Measurements from ENCODE around the gene RNF112.

Gene RNF112

GRCh38 chr17:19388791-19389785 is 21.9 kb upstream of the RNF112 start:
- Mint-ChIP-seq H3K9me3 (no peaks in the 10 kb centered on the region), H3K27ac (no peak overlapping the region), H3K36me3 (peaks cover 4 to 19% of the 10 kb centered on the region in 2 donors), H3K27me3 (peaks cover 11 to 21% of the 10 kb centered on the region in 2 donors), H3K4me3 (no peak overlapping the region), H3K4me1 (peaks cover 8 to 23% of the 10 kb centered on the region in 2 donors)
- DNase-seq: no peak
- no peak for ATAC-seq (replicated peaks)

GRCh38 chr17:19390951-19391350 is 20.1 kb upstream of the RNF112 start:
- no peak for ATAC-seq (replicated peaks)
- peaks cover 0 to 7% of the 10 kb centered on the region in 2 donors for H3K36me3 Mint-ChIP-seq
- peaks cover 4 to 19% of the 10 kb centered on the region in 2 donors for H3K4me1 Mint-ChIP-seq
- H3K4me3 Mint-ChIP-seq: no peak overlapping the region
- H3K9me3 Mint-ChIP-seq: no peaks in the 10 kb centered on the region
- no peak overlapping the region for H3K27ac Mint-ChIP-seq
- DNase-seq: no peak
- peaks cover 11 to 21% of the 10 kb centered on the region in 2 donors for H3K27me3 Mint-ChIP-seq

DNA sequence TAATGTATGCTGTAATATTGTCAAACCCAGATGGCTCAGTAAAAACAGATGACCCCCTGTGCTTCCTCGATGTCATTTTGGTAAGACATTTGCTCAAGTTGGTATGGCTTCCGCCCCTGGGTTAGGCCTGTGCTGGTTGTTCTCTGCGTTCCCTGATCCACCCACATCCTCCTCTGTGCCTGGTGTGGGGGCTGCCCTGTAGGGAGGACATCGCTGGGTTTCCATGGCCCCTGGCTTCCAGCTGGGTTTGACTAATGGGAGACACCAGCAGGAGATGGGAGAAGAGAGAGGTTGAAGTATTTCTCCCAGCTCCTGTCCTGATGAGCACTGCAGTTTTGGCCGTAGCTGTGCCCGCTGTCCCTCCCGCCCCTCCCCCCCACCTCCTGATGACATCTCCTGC is 19.6 kb upstream of the RNF112 start:
- no peak overlapping the region for H3K27ac Mint-ChIP-seq
- H3K36me3 Mint-ChIP-seq: peaks cover 0 to 4% of the 10 kb centered on the region in 2 donors
- no peaks in the 10 kb centered on the region for H3K9me3 Mint-ChIP-seq
- ATAC-seq (replicated peaks) (no peak), DNase-seq (no peak)
- H3K4me3 Mint-ChIP-seq: no peak overlapping the region
- H3K27me3 Mint-ChIP-seq: peaks cover 10 to 19% of the 10 kb centered on the region in 2 donors
- H3K4me1 Mint-ChIP-seq: peaks cover 1 to 17% of the 10 kb centered on the region in 2 donors

DNA sequence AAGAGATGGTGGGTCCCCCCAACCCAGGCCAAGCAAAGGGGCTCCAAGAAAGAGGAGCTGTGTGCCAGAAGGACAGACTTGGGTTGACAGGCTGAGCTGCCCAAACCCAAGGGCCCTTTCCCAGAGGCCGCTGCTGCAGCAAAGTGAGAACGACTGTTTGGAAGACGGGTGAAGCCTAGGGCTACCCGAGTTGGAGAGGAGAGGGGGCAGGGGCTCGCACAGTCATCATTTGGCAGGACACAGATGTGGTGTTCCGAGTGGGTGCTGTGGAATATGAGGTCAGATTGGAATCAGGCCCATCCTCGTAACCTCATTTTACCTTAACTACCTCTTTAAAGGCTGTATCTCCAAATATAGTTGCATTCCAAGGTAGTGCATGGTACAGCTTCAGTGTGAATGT is 18.7 kb upstream of the RNF112 start:
- Mint-ChIP-seq H3K36me3 (peaks cover 0 to 4% of the 10 kb centered on the region in 2 donors), H3K27ac (no peak overlapping the region), H3K9me3 (no peaks in the 10 kb centered on the region), H3K4me1 (peaks cover 0 to 8% of the 10 kb centered on the region in 2 donors), H3K27me3 (peaks cover 10 to 15% of the 10 kb centered on the region in 2 donors), H3K4me3 (no peak overlapping the region)
- no peak for DNase-seq
- no peak for ATAC-seq (replicated peaks)

- Mint-ChIP-seq H3K36me3 (no peaks in the 10 kb centered on the region), H3K9me3 (no peaks in the 10 kb centered on the region), H3K4me1 (no peaks in the 10 kb centered on the region), H3K27me3 (peaks cover 6 to 8% of the 10 kb centered on the region in 2 donors), H3K27ac (no peak overlapping the region), H3K4me3 (no peak overlapping the region)
- no peak for DNase-seq
- ATAC-seq (replicated peaks): peak in 1 of 2 donors; percentile 29
Measured at GRCh38 chr17:19397556-19398041, 13.4 kb upstream of the RNF112 start.

DNA sequence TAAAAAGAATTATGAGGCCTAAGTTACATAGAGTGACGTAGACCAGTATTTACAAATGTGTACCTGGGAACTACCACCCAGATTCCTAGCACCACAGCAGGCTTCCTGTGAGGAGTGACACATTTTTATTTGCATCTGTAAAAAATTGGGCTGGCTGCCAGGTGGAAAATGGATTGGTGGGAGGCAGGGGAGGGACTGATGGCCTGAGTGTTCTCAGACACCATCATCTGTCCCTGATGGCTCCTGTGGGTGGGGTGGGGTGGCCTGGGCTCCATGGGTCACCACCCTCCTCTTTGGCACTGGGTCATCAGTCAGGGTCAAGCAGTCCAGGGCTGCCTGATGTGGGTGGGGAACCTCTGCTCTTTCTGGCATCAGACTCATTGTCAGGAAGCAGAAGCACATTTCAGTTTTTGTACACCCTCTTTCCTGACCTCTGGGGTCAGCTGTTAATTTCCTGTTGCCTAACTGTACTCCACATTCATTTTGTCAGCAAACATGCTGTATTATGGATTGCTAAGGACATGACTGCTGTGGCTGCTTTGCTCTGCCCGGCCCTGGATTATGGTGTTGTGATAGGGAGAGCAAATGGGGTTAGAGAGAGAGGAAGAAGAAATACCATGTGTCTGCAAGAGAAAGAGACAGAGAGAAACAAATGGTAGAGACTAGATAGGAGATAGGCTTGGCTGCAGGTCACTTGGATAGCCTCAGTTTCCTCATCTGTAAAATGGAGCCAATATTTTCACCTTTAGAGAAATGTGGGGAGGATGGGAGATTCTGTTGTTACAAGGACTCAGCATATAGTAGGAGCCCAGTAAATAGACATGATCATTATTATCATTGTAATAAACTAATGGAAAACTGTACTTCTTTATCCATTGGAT is 12.5 kb upstream of the RNF112 start:
- Mint-ChIP-seq H3K36me3 (no peaks in the 10 kb centered on the region), H3K4me1 (no peaks in the 10 kb centered on the region), H3K4me3 (no peak overlapping the region), H3K27me3 (peaks cover 9% of the 10 kb centered on the region in 2 donors), H3K27ac (no peak overlapping the region), H3K9me3 (peaks cover 0 to under 1% of the 10 kb centered on the region in 2 donors)
- no peak for DNase-seq
- ATAC-seq (replicated peaks): no peak

GRCh38 chr17:19399750-19400450 is 11.1 kb upstream of the RNF112 start:
- Mint-ChIP-seq H3K27ac (no peak overlapping the region), H3K9me3 (peaks cover 0 to 2% of the 10 kb centered on the region in 2 donors), H3K4me1 (no peaks in the 10 kb centered on the region), H3K27me3 (peaks cover 12% of the 10 kb centered on the region in 2 donors), H3K4me3 (no peak overlapping the region), H3K36me3 (no peaks in the 10 kb centered on the region)
- DNase-seq (no peak), ATAC-seq (replicated peaks) (no peak)

DNA sequence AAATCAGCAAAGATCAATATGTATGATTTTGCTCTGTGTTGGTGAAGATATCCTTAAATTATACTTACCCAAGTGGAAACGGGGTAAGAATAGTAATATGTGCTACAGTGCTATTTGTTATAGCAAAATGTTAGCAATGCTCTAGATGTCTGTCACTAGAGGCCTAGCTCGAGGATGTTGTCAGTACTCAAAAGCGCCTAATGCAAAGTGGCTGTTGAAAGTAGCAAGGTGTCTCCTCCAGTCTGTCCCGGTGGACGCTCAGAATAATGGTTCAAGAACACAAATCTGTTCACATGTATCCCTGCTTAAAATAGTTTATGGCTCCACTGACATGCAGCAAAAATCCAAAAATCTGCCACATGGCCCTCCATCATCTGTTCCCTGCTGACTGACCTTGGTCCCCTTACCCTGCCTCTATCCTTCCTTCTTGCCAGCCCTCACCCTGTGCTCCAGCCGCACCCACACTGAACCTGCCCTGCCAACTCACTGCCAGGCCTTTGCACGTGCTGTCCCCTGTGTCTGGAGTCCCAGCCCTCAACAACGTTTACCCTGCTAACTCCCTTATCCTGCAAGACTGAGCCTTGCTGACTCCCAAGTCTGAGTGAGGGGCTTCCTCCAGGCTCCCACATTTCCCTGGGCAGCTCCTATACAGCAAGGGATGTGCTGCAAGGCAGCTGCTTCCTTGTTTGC is 9.6 kb upstream of the RNF112 start:
- H3K27me3 Mint-ChIP-seq: peaks cover 9 to 10% of the 10 kb centered on the region in 2 donors
- ATAC-seq (replicated peaks) (no peak), DNase-seq (no peak)
- H3K4me1 Mint-ChIP-seq: no peaks in the 10 kb centered on the region
- H3K4me3 Mint-ChIP-seq: no peak overlapping the region
- H3K36me3 Mint-ChIP-seq: no peaks in the 10 kb centered on the region
- H3K9me3 Mint-ChIP-seq: peaks cover 0 to 2% of the 10 kb centered on the region in 2 donors
- H3K27ac Mint-ChIP-seq: no peak overlapping the region

DNA sequence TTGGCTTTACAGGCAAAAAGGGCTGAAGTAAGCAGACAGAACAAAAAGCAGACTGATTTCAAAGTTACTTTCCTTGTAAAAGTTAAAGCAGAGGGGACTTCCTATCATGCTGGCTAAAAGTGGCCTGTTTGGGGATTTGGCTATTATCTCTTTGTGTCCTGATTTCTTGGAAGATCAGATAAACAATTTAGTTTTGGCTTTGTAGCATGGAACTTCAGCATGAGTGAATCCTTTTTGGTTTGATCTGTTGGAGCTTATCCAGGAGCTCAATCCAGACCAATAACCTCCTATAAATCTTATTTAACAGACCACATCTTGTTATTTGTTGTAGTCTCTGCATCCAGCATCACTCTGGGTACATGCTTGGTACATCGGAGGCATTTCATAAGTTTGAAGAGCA is 8.9 kb upstream of the RNF112 start:
- peaks cover 5 to 9% of the 10 kb centered on the region in 2 donors for H3K27me3 Mint-ChIP-seq
- no peak for DNase-seq
- no peak overlapping the region for H3K4me3 Mint-ChIP-seq
- H3K27ac Mint-ChIP-seq: no peak overlapping the region
- ATAC-seq (replicated peaks): no peak
- H3K9me3 Mint-ChIP-seq: peaks cover 0 to 2% of the 10 kb centered on the region in 2 donors
- no peaks in the 10 kb centered on the region for H3K36me3 Mint-ChIP-seq
- H3K4me1 Mint-ChIP-seq: no peaks in the 10 kb centered on the region

DNA sequence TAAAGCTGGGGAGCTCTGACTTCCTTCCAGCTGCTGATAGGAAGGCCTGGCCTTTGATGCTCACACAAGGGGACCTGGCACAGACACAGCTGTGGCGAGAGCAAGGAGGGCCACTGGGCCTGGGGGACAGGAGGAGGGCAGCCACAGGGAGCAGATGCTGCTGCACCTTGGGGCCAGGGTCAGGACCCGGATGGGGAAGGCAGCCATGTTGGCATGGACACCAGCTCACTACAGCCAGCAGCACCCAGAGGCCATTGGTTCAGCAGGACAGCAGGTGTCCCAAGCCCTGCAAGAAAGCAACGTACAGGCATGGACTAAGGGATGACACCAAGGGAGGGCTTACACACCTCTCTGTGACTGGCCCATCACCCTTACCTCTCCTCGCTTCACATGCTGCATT is 8.0 kb upstream of the RNF112 start:
- Mint-ChIP-seq H3K36me3 (no peaks in the 10 kb centered on the region), H3K27ac (no peak overlapping the region), H3K4me3 (no peak overlapping the region), H3K4me1 (no peaks in the 10 kb centered on the region), H3K27me3 (peaks cover 5 to 9% of the 10 kb centered on the region in 2 donors), H3K9me3 (peaks cover 0 to 2% of the 10 kb centered on the region in 2 donors)
- ATAC-seq (replicated peaks): no peak
- DNase-seq: no peak

DNA sequence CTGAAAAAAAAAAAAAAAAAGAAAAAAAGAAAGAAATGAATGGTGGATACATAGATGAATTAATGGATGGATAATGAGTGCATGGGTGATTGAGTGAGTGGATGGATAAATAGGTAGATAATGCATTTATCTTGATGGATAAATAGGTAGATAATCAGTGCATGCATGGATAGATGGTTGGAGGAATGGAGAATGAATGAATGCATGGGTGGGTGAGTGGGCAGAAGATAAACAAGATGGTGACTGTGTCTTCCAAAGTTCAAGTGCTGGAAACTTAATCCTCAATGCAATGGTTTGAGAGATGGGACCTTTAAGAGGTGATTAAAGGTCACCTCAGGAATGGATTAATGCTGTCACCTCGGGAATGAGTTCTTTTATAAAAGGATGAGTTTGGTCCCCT is 6.8 kb upstream of the RNF112 start:
- H3K9me3 Mint-ChIP-seq: peaks cover 0 to 2% of the 10 kb centered on the region in 2 donors
- no peaks in the 10 kb centered on the region for H3K36me3 Mint-ChIP-seq
- H3K27me3 Mint-ChIP-seq: peaks cover 5 to 9% of the 10 kb centered on the region in 2 donors
- H3K4me1 Mint-ChIP-seq: no peaks in the 10 kb centered on the region
- DNase-seq (no peak), ATAC-seq (replicated peaks) (no peak)
- no peak overlapping the region for H3K4me3 Mint-ChIP-seq
- H3K27ac Mint-ChIP-seq: no peak overlapping the region

DNA sequence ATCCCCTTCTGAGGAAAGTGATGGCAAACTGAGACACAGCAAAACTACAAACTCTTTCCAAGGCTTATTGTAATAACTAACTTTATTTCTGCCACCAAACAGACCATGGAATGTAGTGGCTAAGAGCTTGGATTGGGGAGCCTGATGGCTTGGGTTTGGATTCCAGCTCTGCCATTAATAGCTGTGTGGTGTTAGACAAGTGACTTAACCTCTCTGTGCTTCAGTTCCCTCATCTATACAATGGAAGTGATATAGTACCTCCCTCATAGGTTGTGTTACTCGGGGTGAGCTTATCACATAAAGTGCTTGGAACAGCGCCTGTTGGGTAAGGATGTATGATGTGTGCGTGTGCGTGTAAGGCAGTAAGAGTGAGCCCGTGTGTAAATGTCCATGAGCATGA is 5.9 kb upstream of the RNF112 start:
- ATAC-seq (replicated peaks): no peak
- no peak overlapping the region for H3K27ac Mint-ChIP-seq
- peaks cover 0 to 2% of the 10 kb centered on the region in 2 donors for H3K9me3 Mint-ChIP-seq
- peaks cover 7 to 10% of the 10 kb centered on the region in 2 donors for H3K27me3 Mint-ChIP-seq
- DNase-seq: no peak
- H3K4me1 Mint-ChIP-seq: no peaks in the 10 kb centered on the region
- no peaks in the 10 kb centered on the region for H3K36me3 Mint-ChIP-seq
- H3K4me3 Mint-ChIP-seq: no peak overlapping the region

DNA sequence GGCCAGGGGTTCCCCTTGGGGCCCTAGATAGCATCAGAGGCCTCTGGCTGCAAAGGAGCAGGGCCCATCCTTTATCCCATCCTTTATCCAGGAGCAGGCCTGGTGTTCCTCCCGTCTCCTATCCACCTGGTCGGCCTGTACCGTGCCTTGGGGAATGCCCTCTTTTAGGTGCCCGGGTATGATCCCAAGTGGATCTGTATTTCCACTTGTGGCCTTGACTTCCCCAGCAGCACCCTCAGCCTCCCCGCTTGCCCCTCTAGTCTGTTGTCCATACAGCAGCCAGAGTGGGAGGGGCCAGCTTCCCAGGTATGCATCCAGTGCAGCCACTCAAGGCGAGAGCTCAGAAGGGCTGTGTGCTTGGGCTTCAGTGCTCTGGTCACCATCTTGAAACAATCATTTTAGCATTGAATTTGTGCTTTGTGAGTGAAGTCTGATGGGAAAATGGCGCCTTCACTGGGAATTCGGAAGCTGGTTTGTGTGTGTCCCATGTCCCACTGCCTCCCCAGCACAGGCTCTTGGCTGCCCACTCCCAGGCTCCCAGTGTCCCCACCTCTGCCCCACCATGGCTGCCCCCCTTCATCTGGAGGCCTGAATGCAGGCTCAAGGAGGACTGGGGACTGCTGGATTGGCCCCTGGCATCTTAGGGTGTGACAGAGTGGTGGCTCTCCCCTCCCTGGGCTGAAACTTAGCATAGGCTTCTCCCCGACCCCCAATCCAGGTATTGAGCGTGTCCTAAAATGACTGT is 3.3 kb upstream of the RNF112 start:
- Mint-ChIP-seq H3K4me3 (no peak overlapping the region), H3K4me1 (no peaks in the 10 kb centered on the region), H3K36me3 (no peaks in the 10 kb centered on the region), H3K9me3 (peaks cover 0 to 2% of the 10 kb centered on the region in 2 donors), H3K27me3 (peaks cover 16 to 26% of the 10 kb centered on the region in 2 donors), H3K27ac (no peak overlapping the region)
- no peak for ATAC-seq (replicated peaks)
- no peak for DNase-seq
